A549 (cell line): ENCODE results near the gene TUBB3. TPM values are rescaled to one million over a fixed set of nuclear protein-coding genes. Genes with fewer than 3 reads are reported as not detected.

Experiments
- ATAC-seq, 2 experiments: fragments of 200-7000 bp in 1 of 2; fragments of >200 bp in 1 of 2; cut with Nextera tagmentation in 1 of 2; cut with Tn5 transposase in 1 of 2; 3 replicates each; pipeline versions ENCODE4 v1.8.0 to v1.9.1; 2018 to 2020; ENCODE audit warnings: mild to moderate bottlenecking in 1 of 2, moderate library complexity in 1 of 2
- CTCF ChIA-PET: fragments of 300-600 bp; sonication (Branson Sonifier 250); formaldehyde crosslinking; extraction: SDS; loops from one replicate; lab custom pipeline; 2021; ENCODE audit warnings: antibody characterized with exemption, inconsistent platforms; lab: Yijun Ruan, JAX
- POLR2A ChIA-PET: fragments of 350-600 bp; formaldehyde crosslinking; extraction: SDS; loops from one replicate; lab custom pipeline; 2021; ENCODE audit warnings: antibody characterized with exemption, inconsistent platforms; lab: Yijun Ruan, JAX
- DNase-seq, 2 experiments: peaks; one replicate each; pipeline versions ENCODE4 v3.0.0 to v3.0.0-alpha.2; 2011 to 2016; ENCODE audit warnings: low read depth in 1 of 2, low spot score in 1 of 2
- FAIRE-seq: peaks from 2 replicates; lab custom pipeline; 2011; peaks lifted over from hg19 to GRCh38; lab: Jason Lieb, UNC
- H3K27ac ChIP-seq, 2 experiments: fragments of >200 bp; sonication (Bioruptor Twin); formaldehyde crosslinking; 3 replicates each; pipeline ENCODE4 v1.5.1; 2016 to 2017
- H3K4me1 ChIP-seq: fragments of >200 bp; sonication (Bioruptor Twin); formaldehyde crosslinking; 3 replicates; pipeline ENCODE4 v1.6.1; 2016
- H3K4me2 ChIP-seq: fragments of >200 bp; sonication (Bioruptor Twin); formaldehyde crosslinking; 3 replicates; pipeline ENCODE4 v1.6.1; 2016
- H3K4me3 ChIP-seq: fragments of >200 bp; sonication (Bioruptor Twin); formaldehyde crosslinking; 3 replicates; pipeline ENCODE4 v1.5.1; 2016
- H3K9me3 ChIP-seq: fragments of >200 bp; sonication (Bioruptor Twin); formaldehyde crosslinking; 3 replicates; pipeline ENCODE4 v1.6.1; 2016
- ATOH8 ChIP-seq: fragments of 250-450 bp; sonication (Bioruptor Pico); IDR thresholded peaks from 2 replicates; pipeline ENCODE4 v1.5.0; 2020; ENCODE audit warnings: low read depth, mild to moderate bottlenecking, moderate library complexity
- EHF ChIP-seq: fragments of 250-450 bp; sonication (Bioruptor Pico); IDR thresholded peaks from 2 replicates; pipeline ENCODE4 v1.5.0; 2020; ENCODE audit warnings: mild to moderate bottlenecking
- EHMT2 ChIP-seq: fragments of 200-600 bp; sonication (generic); IDR thresholded peaks from 2 replicates; pipeline ENCODE4 v1.6.1; 2016; ENCODE audit warnings: antibody characterized with exemption, low read depth, mild to moderate bottlenecking, moderate library complexity
- FOSB ChIP-seq: fragments of 250-450 bp; sonication (Bioruptor Pico); IDR thresholded peaks from 2 replicates; pipeline ENCODE4 v1.5.0; 2020; ENCODE audit warnings: mild to moderate bottlenecking, moderate library complexity
- FOSL2 ChIP-seq, 2 experiments: fragments of 450-650 bp in 1 of 2; fragments of >200 bp in 1 of 2; sonication (Bioruptor Twin) in 1 of 2; formaldehyde crosslinking; IDR thresholded peaks; 2 replicates each; pipeline versions ENCODE4 v1.5.0 to v1.6.1; 2016 to 2020; ENCODE audit warnings: mild to moderate bottlenecking in 1 of 2, moderate library complexity in 1 of 2
- FOXS1 ChIP-seq: fragments of 250-450 bp; sonication (Bioruptor Pico); IDR thresholded peaks from 2 replicates; pipeline ENCODE4 v1.5.0; 2020; ENCODE audit warnings: mild to moderate bottlenecking, moderate library complexity
- HMGXB4 ChIP-seq: fragments of 250-450 bp; sonication (Bioruptor Pico); IDR thresholded peaks from 2 replicates; pipeline ENCODE4 v1.5.0; 2021; ENCODE audit warnings: mild to moderate bottlenecking, moderate library complexity, borderline replicate concordance
- HOXA7 ChIP-seq: fragments of 250-450 bp; sonication (Bioruptor Pico); IDR thresholded peaks from 2 replicates; pipeline ENCODE4 v1.5.0; 2020; ENCODE audit warnings: mild to moderate bottlenecking, moderate library complexity
- JUNB ChIP-seq: fragments of >200 bp; sonication (Bioruptor Twin); formaldehyde crosslinking; IDR thresholded peaks from 2 replicates; pipeline ENCODE4 v1.6.1; 2016
- KDM1A ChIP-seq: fragments of 200-600 bp; sonication (generic); IDR thresholded peaks from 2 replicates; pipeline ENCODE4 v1.6.1; 2016; ENCODE audit warnings: low read depth, mild to moderate bottlenecking
- KDM5A ChIP-seq: fragments of 200-600 bp; sonication (generic); IDR thresholded peaks from 2 replicates; pipeline ENCODE4 v1.6.1; 2016; ENCODE audit warnings: antibody characterized with exemption, mild to moderate bottlenecking
- MAX ChIP-seq: IDR thresholded peaks from 2 replicates; pipeline ENCODE4 v1.6.1; 2012
- PHF8 ChIP-seq: fragments of 200-600 bp; sonication (generic); IDR thresholded peaks from 2 replicates; pipeline ENCODE4 v1.6.1; 2016; ENCODE audit warnings: low read depth, mild to moderate bottlenecking, antibody characterized with exemption, moderate library complexity, borderline replicate concordance
- RFX5 ChIP-seq: fragments of 450-650 bp; IDR thresholded peaks from 2 replicates; pipeline ENCODE4 v1.7.1; 2014; ENCODE audit warnings: antibody characterized with exemption, mild to moderate bottlenecking, moderate library complexity
- SMC3 ChIP-seq: fragments of >200 bp; sonication (Bioruptor Twin); formaldehyde crosslinking; IDR thresholded peaks from 3 replicates; pipeline ENCODE4 v1.6.1; 2018; ENCODE audit warnings: inconsistent platforms
- SREBF2 ChIP-seq: fragments of 450-650 bp; IDR thresholded peaks from 2 replicates; pipeline ENCODE4 v1.6.1; 2014; ENCODE audit warnings: mild to moderate bottlenecking, moderate library complexity
- TP53 ChIP-seq: fragments of 250-450 bp; sonication (Bioruptor Pico); IDR thresholded peaks from 2 replicates; pipeline ENCODE4 v1.5.0; 2021; ENCODE audit warnings: mild to moderate bottlenecking, moderate library complexity
- ZFP36 ChIP-seq: fragments of 450-650 bp; IDR thresholded peaks from 2 replicates; pipeline ENCODE4 v1.6.1; 2014; ENCODE audit warnings: borderline replicate concordance; ENCODE audit not compliant: partially characterized antibody
- ZNF302 ChIP-seq: fragments of 250-450 bp; sonication (Bioruptor Pico); IDR thresholded peaks from 2 replicates; pipeline ENCODE4 v1.9.0; 2021; ENCODE audit warnings: inconsistent platforms, mild to moderate bottlenecking, moderate library complexity
- ZSCAN20 ChIP-seq: fragments of 250-450 bp; sonication (Bioruptor Pico); IDR thresholded peaks from 2 replicates; pipeline ENCODE4 v1.8.0; 2022; ENCODE audit warnings: mild to moderate bottlenecking, moderate library complexity
- WGBS: methylation state at CpG from one replicate; pipeline ENCODE4 v1.1.6; 2017; ENCODE audit errors: missing lambda C conversion rate; 5-methylcytosine and 5-hydroxymethylcytosine counted together
- polyA plus RNA-seq, 4 experiments: library from polyadenylated mRNA; depleted of rRNA in 3 of 4; stranded (reverse); fragments of >200 nt; fragmentation: RNase III in 1 of 4; extraction: RNeasy Plus Mini Kit Qiagen cat#74134 plus additional on column Dnase treatment in 1 of 4; gene quantifications; 2 replicates in 3 of 4; 3 replicates in 1 of 4; pipeline ENCODE4 v1.2.3, GENCODE V29; 2011 to 2017
- TF ChIP-seq, protein P1 (sequence below): fragments of >200 bp; sonication (Bioruptor Twin); formaldehyde crosslinking; IDR thresholded peaks from 3 replicates; pipeline ENCODE4 v1.6.1; 2016
- TF ChIP-seq, protein P2 (sequence below): IDR thresholded peaks from 2 replicates; pipeline ENCODE4 v1.6.1; 2012; ENCODE audit warnings: low read depth, borderline replicate concordance
- TF ChIP-seq, protein P3 (sequence below): fragments of >200 bp; sonication (Bioruptor Twin); formaldehyde crosslinking; IDR thresholded peaks from 2 replicates; pipeline ENCODE4 v1.6.1; 2016
- TF ChIP-seq, protein P4 (sequence below): fragments of >200 bp; sonication (Bioruptor Twin); formaldehyde crosslinking; IDR thresholded peaks from 3 replicates; pipeline ENCODE4 v1.5.1; 2016

TUBB3 gene
- polyA plus RNA-seq, 2 of the 4 experiments (the other 2 are of a cell fraction): 48.9 to 163 TPM

DNA sequence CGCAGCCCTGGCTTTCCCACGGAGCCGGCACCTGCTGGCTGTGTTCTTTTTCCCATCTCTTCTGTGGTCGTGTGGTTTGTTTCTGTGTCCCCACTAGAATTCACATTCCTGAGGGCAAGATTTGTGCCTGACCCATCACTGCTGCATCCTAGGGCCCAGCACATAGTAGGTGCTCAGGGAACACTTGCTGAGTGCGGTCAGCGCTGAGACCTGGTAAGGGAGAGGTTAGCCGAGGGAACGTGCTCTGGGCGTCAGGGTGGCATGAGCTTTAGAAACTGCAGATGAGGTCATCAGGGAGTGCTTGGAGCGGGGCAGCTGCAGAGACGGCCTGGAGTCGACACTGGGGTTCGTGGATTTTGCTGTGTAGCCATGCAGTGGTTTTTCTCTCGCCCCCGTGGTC, 31.3 kb downstream of the TUBB3 start:
- ChIA-PET CTCF (interaction anchor here (0.6 to 1.7 kb wide), 2 partner anchors 16 to 33 kb away, joined by 4 read pairs; no protein-coding TSS in a partner anchor), POLR2A (no interaction called here)
- TF ChIP-seq ZNF302: no peak
- TF ChIP-seq EHMT2: no peak
- no peak for TF ChIP-seq RFX5
- TF ChIP-seq FOXS1 (CRISPR knock-in tag): no peak
- TF ChIP-seq, protein P1, sequence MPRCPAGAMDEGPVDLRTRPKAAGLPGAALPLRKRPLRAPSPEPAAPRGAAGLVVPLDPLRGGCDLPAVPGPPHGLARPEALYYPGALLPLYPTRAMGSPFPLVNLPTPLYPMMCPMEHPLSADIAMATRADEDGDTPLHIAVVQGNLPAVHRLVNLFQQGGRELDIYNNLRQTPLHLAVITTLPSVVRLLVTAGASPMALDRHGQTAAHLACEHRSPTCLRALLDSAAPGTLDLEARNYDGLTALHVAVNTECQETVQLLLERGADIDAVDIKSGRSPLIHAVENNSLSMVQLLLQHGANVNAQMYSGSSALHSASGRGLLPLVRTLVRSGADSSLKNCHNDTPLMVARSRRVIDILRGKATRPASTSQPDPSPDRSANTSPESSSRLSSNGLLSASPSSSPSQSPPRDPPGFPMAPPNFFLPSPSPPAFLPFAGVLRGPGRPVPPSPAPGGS: no peak
- TF ChIP-seq FOSL2 (IDR thresholded peaks at IDR 0.05): no peak
- no peak for TF ChIP-seq FOSL2 (CRISPR knock-in tag; IDR thresholded peaks at IDR 0.05)
- TF ChIP-seq HMGXB4 (CRISPR knock-in tag): no peak
- no peak for TF ChIP-seq KDM1A
- TF ChIP-seq KDM5A: no peak
- no peak for TF ChIP-seq TP53 (CRISPR knock-in tag)
- no peak for TF ChIP-seq PHF8
- TF ChIP-seq JUNB: no peak
- TF ChIP-seq MAX: no peak
- no peak for TF ChIP-seq SMC3
- TF ChIP-seq ATOH8: no peak
- no peak for TF ChIP-seq FOSB (CRISPR knock-in tag)
- TF ChIP-seq HOXA7: no peak
- TF ChIP-seq, protein P2, sequence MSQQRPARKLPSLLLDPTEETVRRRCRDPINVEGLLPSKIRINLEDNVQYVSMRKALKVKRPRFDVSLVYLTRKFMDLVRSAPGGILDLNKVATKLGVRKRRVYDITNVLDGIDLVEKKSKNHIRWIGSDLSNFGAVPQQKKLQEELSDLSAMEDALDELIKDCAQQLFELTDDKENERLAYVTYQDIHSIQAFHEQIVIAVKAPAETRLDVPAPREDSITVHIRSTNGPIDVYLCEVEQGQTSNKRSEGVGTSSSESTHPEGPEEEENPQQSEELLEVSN: no peak
- FAIRE-seq (no peak), DNase-seq (no peak), ATAC-seq (no peak)
- Histone ChIP-seq H3K27ac (no peak overlapping the region), H3K4me3 (no peak overlapping the region), H3K9me3 (no peaks in the 10 kb centered on the region), H3K4me2 (no peak overlapping the region), H3K4me1 (peaks cover 5% of the 10 kb centered on the region; the same call in 1 of the 3 replicates)
- 91% methylated on average over 15 of the region's 15 CpGs for WGBS

- TF ChIP-seq, protein P1: no peak
- TF ChIP-seq SMC3: no peak
- no peak for TF ChIP-seq ZFP36
- TF ChIP-seq, protein P3, sequence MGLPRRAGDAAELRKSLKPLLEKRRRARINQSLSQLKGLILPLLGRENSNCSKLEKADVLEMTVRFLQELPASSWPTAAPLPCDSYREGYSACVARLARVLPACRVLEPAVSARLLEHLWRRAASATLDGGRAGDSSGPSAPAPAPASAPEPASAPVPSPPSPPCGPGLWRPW: no peak
- TF ChIP-seq SREBF2: no peak
- TF ChIP-seq ZSCAN20 (CRISPR knock-in tag): no peak
- TF ChIP-seq, protein P4, sequence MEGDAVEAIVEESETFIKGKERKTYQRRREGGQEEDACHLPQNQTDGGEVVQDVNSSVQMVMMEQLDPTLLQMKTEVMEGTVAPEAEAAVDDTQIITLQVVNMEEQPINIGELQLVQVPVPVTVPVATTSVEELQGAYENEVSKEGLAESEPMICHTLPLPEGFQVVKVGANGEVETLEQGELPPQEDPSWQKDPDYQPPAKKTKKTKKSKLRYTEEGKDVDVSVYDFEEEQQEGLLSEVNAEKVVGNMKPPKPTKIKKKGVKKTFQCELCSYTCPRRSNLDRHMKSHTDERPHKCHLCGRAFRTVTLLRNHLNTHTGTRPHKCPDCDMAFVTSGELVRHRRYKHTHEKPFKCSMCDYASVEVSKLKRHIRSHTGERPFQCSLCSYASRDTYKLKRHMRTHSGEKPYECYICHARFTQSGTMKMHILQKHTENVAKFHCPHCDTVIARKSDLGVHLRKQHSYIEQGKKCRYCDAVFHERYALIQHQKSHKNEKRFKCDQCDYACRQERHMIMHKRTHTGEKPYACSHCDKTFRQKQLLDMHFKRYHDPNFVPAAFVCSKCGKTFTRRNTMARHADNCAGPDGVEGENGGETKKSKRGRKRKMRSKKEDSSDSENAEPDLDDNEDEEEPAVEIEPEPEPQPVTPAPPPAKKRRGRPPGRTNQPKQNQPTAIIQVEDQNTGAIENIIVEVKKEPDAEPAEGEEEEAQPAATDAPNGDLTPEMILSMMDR: no peak
- no peak for TF ChIP-seq EHF (CRISPR knock-in tag)
- Histone ChIP-seq H3K9me3 (no peaks in the 10 kb centered on the region), H3K27ac (no peak overlapping the region), H3K4me3 (no peak overlapping the region), H3K4me2 (no peak overlapping the region), H3K4me1 (no peaks in the 10 kb centered on the region)
- ChIA-PET CTCF (interaction anchor here (1.7 kb wide), 1 partner anchor 17 kb away, joined by 4 read pairs; no protein-coding TSS in a partner anchor), POLR2A (no interaction called here)
- DNase-seq (no peak), ATAC-seq (no peak), FAIRE-seq (no peak)
- 96% methylated on average over 15 of the region's 15 CpGs for WGBS
Measured at GRCh38 chr16:89955001-89955685, 32.0 kb downstream of the TUBB3 start.
